Mesendoderm (in vitro differentiated cells): ENCODE measurements around the gene TMEM178A.

Experiments
- DNase-seq: peaks from one replicate; pipeline ENCODE4 v3.0.0; 2013
- H2AK5ac ChIP-seq: 2 replicates; pipeline ENCODE4 v1.6.1; 2013; ENCODE audit warnings: low read length, inconsistent platforms
- H2BK120ac ChIP-seq: 2 replicates; pipeline ENCODE4 v1.6.1; 2013; ENCODE audit warnings: low read depth, mild to moderate bottlenecking, low read length, moderate library complexity, mixed read lengths
- H2BK15ac ChIP-seq: replicated peaks from 2 replicates; pipeline ENCODE4 v1.6.1; 2013; ENCODE audit warnings: low read depth, mild to moderate bottlenecking, moderate library complexity
- H2BK5ac ChIP-seq: 2 replicates; pipeline ENCODE4 v1.6.1; 2013; ENCODE audit warnings: low read length, inconsistent platforms
- H3K18ac ChIP-seq: 2 replicates; pipeline ENCODE4 v1.6.1; 2013; ENCODE audit warnings: mild to moderate bottlenecking, low read length, mixed read lengths
- H3K23ac ChIP-seq: one replicate; pipeline ENCODE4 v1.6.1; 2013; ENCODE audit warnings: low read length
- H3K27ac ChIP-seq: 2 replicates; pipeline ENCODE4 v1.5.1; 2013; ENCODE audit warnings: low read depth, mild to moderate bottlenecking, inconsistent platforms, low read length, moderate library complexity
- H3K27me3 ChIP-seq: 2 replicates; pipeline ENCODE4 v1.6.1; 2013; ENCODE audit warnings: low read length, control low read depth, mild to moderate bottlenecking, inconsistent platforms; ENCODE audit not compliant: insufficient read depth, poor library complexity
- H3K36me3 ChIP-seq: 2 replicates; pipeline ENCODE4 v1.6.1; 2013; ENCODE audit warnings: low read length, inconsistent platforms; ENCODE audit not compliant: control insufficient read depth, insufficient read depth
- H3K4ac ChIP-seq: one replicate; pipeline ENCODE4 v1.6.1; 2013; ENCODE audit warnings: low read depth, mild to moderate bottlenecking, low read length, moderate library complexity
- H3K4me1 ChIP-seq: 2 replicates; pipeline ENCODE4 v1.6.1; 2013; ENCODE audit warnings: low read depth, low read length, inconsistent platforms; ENCODE audit not compliant: control insufficient read depth
- H3K4me2 ChIP-seq: 2 replicates; pipeline ENCODE4 v1.6.1; 2013; ENCODE audit warnings: low read length
- H3K4me3 ChIP-seq: 2 replicates; pipeline ENCODE4 v1.5.1; 2013; ENCODE audit warnings: mild to moderate bottlenecking, low read length
- H3K56ac ChIP-seq: one replicate; pipeline ENCODE4 v1.6.1; 2013; ENCODE audit warnings: low read length
- H3K79me1 ChIP-seq: 2 replicates; pipeline ENCODE4 v1.6.1; 2013; ENCODE audit warnings: low read length, inconsistent platforms
- H3K79me2 ChIP-seq: 2 replicates; pipeline ENCODE4 v1.6.1; 2013; ENCODE audit warnings: mild to moderate bottlenecking, low read length; ENCODE audit not compliant: control insufficient read depth, insufficient read depth
- H3K9ac ChIP-seq: 2 replicates; pipeline ENCODE4 v1.6.1; 2013; ENCODE audit warnings: low read length, inconsistent platforms
- H4K5ac ChIP-seq: one replicate; pipeline ENCODE4 v1.6.1; 2013; ENCODE audit warnings: low read length
- H4K8ac ChIP-seq: one replicate; pipeline ENCODE4 v1.6.1; 2013; ENCODE audit warnings: low read depth, mild to moderate bottlenecking, control low read depth, low read length, moderate library complexity
- WGBS: extraction: QIAGEN DNeasy Blood & Tissue Kit; methylation state at CpG from one replicate; pipeline ENCODE4 v1.1.7; 2013; ENCODE audit warnings: low lambda C conversion rate, missing lambda C conversion rate; ENCODE audit not compliant: insufficient coverage; ENCODE audit errors: extremely low coverage; 5-methylcytosine and 5-hydroxymethylcytosine counted together

The TMEM178A gene

DNA sequence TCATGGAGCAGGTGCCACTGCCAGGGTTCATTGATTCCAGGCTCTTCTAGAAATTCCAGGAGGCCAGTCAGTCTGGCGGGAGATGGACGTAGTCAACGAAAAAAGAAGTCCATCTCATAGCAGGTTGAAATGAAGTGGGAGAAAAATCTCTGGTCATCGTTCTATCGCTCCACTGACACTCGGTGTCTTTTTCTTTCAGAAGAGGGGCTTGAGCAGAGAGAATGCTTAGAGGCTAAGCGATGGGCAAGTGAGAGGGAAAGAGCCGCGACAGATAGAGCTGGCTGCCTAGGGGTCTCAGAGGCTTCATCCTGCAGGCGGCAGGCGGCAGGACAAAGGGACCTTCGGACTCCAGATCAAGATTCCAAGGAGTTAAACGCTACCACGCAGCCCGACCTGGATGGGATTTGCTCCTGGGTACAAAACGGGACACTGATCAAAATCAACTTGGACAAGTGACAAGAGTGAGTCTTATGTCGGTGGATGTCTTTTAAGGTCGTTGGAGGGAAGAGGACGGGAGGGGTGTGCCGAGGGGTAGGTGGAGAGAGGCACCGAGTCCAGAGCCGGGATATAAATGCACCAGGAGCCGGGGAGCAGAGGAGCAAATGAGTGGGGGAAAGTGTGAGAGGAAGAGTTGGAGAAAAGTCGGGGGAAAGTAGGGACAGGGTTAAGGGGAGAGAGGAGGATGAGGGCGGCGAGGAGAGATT is 677 bp upstream of the TMEM178A start:
- no peaks in the 10 kb centered on the region for H3K79me2 ChIP-seq
- WGBS = no CpG with 5 or more reads among the region's 26 CpGs
- H3K23ac ChIP-seq = no peak overlapping the region
- no peak overlapping the region for H4K5ac ChIP-seq
- no peaks in the 10 kb centered on the region for H3K36me3 ChIP-seq
- H2AK5ac ChIP-seq = no peak overlapping the region
- DNase-seq = peak; percentile 74
- H4K8ac ChIP-seq = no peak overlapping the region
- H3K4ac ChIP-seq = no peak overlapping the region
- no peak overlapping the region for H2BK5ac ChIP-seq
- H2BK120ac ChIP-seq = no peak overlapping the region
- H3K27ac ChIP-seq = no peak overlapping the region
- no peaks in the 10 kb centered on the region for H3K79me1 ChIP-seq
- H3K4me3 ChIP-seq = peak overlapping the region; percentile 66
- H2BK15ac ChIP-seq = no peak overlapping the region
- H3K4me1 ChIP-seq = peaks cover 4% of the 10 kb centered on the region
- H3K56ac ChIP-seq = peak overlapping the region; percentile 71
- H3K27me3 ChIP-seq = peaks cover 2% of the 10 kb centered on the region
- peak overlapping the region; percentile 65 for H3K9ac ChIP-seq
- peak overlapping the region; percentile 93 for H3K4me2 ChIP-seq
- H3K18ac ChIP-seq = peak overlapping the region; percentile 88

- H2BK15ac ChIP-seq = no peak overlapping the region
- H4K5ac ChIP-seq = no peak overlapping the region
- no peak overlapping the region for H3K18ac ChIP-seq
- peaks cover 2% of the 10 kb centered on the region for H3K27me3 ChIP-seq
- H3K23ac ChIP-seq = no peak overlapping the region
- no peak for DNase-seq
- peak overlapping the region; percentile 91 for H3K4me2 ChIP-seq
- H3K79me1 ChIP-seq = no peaks in the 10 kb centered on the region
- no CpG with 5 or more reads among the region's 25 CpGs for WGBS
- H3K56ac ChIP-seq = peak overlapping the region; percentile 82
- H2AK5ac ChIP-seq = no peak overlapping the region
- H4K8ac ChIP-seq = no peak overlapping the region
- H3K4ac ChIP-seq = no peak overlapping the region
- H3K36me3 ChIP-seq = no peaks in the 10 kb centered on the region
- peak overlapping the region; percentile 53 for H3K4me3 ChIP-seq
- H2BK5ac ChIP-seq = no peak overlapping the region
- no peak overlapping the region for H2BK120ac ChIP-seq
- H3K27ac ChIP-seq = peak overlapping the region; percentile 20
- H3K9ac ChIP-seq = peak overlapping the region; percentile 53
- H3K79me2 ChIP-seq = no peaks in the 10 kb centered on the region
- H3K4me1 ChIP-seq = peaks cover 4% of the 10 kb centered on the region
These were observed 879 bp downstream of the TMEM178A start for GRCh38 chr2:39666491-39667101.

DNA sequence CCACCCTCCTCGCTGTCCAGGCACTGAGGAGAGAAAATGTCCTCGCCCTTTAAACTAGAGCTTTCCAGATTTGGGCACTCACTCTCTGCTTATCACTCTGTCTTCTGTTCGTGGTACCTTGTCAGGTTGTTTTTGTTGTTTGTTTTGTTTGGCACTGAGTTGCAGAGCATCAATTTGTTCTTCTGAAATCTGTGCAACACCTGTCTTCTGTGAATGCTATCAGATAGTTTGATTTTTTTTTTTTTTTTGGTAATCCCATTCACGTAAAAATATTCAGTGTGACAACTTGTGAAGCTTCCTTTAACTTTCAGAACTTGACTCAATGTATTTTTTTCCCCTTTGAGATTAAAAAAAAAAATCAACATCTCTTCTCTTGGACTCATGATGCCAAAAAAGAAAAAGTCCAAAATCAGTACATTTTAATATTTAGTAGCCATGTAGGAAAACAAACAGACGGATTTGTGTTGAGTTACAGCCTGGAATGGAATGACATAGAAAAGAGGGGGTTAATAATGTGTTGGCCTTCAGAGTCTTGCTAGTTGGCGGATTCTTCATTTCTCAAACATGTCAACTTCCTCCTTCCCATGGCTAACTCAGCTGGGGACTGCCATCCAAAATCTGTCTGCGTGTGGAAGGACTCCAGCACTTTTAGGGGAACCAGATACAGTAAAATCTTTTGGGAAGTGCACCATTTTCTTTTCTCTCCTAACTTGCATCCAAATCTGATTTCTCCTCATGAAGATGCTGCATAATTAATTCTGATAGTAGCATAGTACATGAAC is 1.6 kb downstream of the TMEM178A start:
- Histone ChIP-seq H3K9ac (no peak overlapping the region), H3K27me3 (peaks cover 2% of the 10 kb centered on the region), H2BK5ac (no peak overlapping the region), H3K79me2 (no peaks in the 10 kb centered on the region), H3K4me3 (no peak overlapping the region), H3K23ac (no peak overlapping the region), H4K8ac (no peak overlapping the region), H4K5ac (no peak overlapping the region), H2BK120ac (no peak overlapping the region), H3K18ac (no peak overlapping the region), H3K56ac (no peak overlapping the region), H3K79me1 (no peaks in the 10 kb centered on the region), H3K4ac (no peak overlapping the region), H3K36me3 (no peaks in the 10 kb centered on the region), H3K4me2 (no peak overlapping the region), H3K4me1 (peaks cover 4% of the 10 kb centered on the region), H2BK15ac (no peak overlapping the region), H3K27ac (no peak overlapping the region), H2AK5ac (no peak overlapping the region)
- no CpG with 5 or more reads among the region's 7 CpGs for WGBS
- DNase-seq = no peak

DNA sequence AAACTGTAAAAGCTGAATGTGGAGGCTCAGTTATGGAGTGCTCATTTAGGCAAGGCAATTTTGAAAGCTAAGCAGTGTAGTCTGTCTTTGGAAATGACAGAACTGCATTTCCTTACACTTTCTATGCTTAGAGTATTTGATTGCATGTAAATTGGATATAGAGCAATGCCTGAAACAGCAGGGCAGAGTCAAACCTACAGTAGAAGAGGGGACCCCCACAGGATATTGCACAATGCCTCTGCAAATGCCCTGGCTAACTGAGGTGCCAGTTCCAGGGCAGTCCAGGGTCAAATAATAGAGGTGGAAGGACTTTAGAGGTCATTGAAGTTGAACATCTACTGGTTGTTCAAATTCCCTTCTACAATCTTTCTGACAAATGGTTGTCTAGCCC is 2.2 kb downstream of the TMEM178A start:
- Histone ChIP-seq H3K18ac (no peak overlapping the region), H2BK120ac (no peak overlapping the region), H3K56ac (no peak overlapping the region), H2BK5ac (no peak overlapping the region), H2AK5ac (no peak overlapping the region), H3K27ac (no peak overlapping the region), H3K27me3 (peaks cover 2% of the 10 kb centered on the region), H3K23ac (no peak overlapping the region), H3K4me2 (no peak overlapping the region), H3K79me1 (no peaks in the 10 kb centered on the region), H3K79me2 (no peaks in the 10 kb centered on the region), H3K4ac (no peak overlapping the region), H3K9ac (no peak overlapping the region), H3K4me3 (no peak overlapping the region), H2BK15ac (no peak overlapping the region), H3K36me3 (no peaks in the 10 kb centered on the region), H3K4me1 (peaks cover 4% of the 10 kb centered on the region), H4K5ac (no peak overlapping the region), H4K8ac (no peak overlapping the region)
- no peak for DNase-seq

DNA sequence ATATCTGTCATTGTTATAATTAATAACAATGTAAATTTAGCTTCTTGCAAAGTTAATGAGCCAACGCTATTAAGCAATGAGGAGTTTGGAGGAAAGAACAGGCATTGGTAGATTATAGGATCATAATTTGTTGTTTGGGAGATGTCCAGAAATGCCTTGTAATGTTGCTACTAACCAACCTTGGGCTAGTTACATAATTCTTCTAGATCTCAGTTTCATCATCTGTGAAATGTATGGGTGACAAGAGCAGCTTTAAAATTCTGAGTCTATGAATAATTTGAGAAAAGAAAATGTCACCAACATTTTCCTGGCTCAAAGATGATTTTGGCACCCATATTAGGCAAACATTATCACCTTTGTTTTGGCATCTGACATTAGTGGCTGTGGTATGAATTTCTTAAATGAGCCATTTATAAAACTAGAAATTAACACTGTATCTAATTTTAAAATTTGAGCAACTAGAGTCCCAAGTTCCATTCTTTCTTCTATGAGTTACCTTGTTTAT is 2.9 kb downstream of the TMEM178A start:
- peaks cover 2% of the 10 kb centered on the region for H3K27me3 ChIP-seq
- H2BK120ac ChIP-seq = no peak overlapping the region
- H3K79me2 ChIP-seq = no peaks in the 10 kb centered on the region
- no peak overlapping the region for H3K9ac ChIP-seq
- no peak overlapping the region for H4K8ac ChIP-seq
- H2BK5ac ChIP-seq = no peak overlapping the region
- H2AK5ac ChIP-seq = no peak overlapping the region
- H3K4me2 ChIP-seq = no peak overlapping the region
- no peak overlapping the region for H2BK15ac ChIP-seq
- peaks cover 4% of the 10 kb centered on the region for H3K4me1 ChIP-seq
- H4K5ac ChIP-seq = no peak overlapping the region
- no peak for DNase-seq
- H3K4ac ChIP-seq = no peak overlapping the region
- no peaks in the 10 kb centered on the region for H3K79me1 ChIP-seq
- H3K56ac ChIP-seq = no peak overlapping the region
- H3K23ac ChIP-seq = no peak overlapping the region
- WGBS = no CpG with 5 or more reads among the region's 1 CpG
- no peaks in the 10 kb centered on the region for H3K36me3 ChIP-seq
- no peak overlapping the region for H3K4me3 ChIP-seq
- H3K18ac ChIP-seq = no peak overlapping the region
- H3K27ac ChIP-seq = no peak overlapping the region
